ENCODE data around the gene EVC.
"Not testable (repeated sequence)": the region's sequence is repeated elsewhere in the genome, so short reads cannot be mapped to it uniquely, and the experiment has no call there.

Gene EVC

DNA sequence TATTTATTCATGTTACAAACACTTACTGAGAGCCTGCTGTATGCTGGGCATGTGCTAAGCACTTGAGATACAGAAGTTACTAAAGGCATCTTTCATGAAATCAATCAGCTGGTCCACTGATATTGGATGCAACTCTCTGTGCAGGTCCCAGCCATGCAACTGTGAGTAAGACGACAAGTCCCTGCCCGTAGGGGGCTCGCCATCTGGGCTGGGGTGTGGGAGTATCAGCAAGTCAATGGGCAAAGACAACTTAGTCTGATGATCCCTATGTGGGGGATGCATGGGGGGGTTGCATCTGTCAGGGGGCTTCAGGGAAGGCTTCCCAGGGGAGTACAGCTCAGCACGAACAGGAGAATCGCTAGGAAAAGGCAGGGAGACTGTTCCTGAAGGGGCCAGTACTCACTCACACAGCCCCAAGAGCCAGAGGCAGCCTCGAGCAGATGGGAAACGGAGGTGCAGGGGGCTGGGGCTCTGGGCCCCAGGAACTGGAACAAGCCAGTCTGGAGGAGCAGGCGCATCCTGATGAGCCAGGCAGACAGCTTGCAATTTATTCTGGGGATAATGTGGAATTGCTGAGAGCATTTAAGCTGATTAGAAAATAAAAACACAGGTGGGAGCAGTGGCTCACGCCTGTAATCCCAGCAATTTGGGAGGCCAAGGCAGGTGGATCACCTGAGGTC is 141.7 kb downstream of the EVC start:
- H3K27ac ChIP-seq: no peak overlapping the region
- DNase-seq (ENCODE audit: low spot score): no peak
- TF ChIP-seq CTCF (IDR thresholded peaks at IDR 0.05): no peak
- no peak overlapping the region for H3K4me3 ChIP-seq

DNA sequence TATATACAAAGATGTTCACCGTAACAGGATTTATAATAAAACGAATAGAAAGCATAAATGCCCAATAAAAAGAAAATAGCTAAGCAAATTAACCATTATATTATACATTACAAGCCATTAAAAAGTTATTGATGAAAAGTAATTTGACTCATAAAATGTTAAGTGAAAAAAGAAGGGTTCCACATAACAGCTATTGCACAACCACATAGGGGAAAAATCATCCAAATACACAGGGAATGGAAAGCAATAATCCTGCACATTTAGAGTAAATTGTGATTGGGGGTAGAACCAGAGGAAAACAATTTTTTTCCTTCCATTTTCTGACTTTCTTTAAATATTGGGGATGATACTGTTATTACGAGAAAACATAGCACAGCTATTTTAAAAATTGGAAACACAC is 143.9 kb downstream of the EVC start:
- Histone ChIP-seq H3K27ac (no peak overlapping the region), H3K4me3 (no peak overlapping the region)
- DNase-seq (ENCODE audit: low spot score): no peak
- TF ChIP-seq CTCF (IDR thresholded peaks at IDR 0.05): no peak

DNA sequence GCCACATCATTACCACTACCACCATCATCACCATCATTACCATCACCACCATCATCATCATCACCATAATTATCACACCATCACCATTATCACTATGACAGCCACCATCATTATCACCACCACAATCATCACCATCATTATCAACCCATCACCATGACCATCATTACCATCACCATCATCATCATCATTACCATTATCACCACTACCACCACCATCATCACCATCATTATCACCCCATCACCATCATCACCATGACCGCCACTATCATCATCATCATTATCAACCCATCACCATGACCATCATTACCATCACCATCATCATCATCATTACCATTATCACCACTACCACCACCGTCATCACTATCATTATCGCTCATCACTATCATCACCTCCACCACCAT is 145.4 kb downstream of the EVC start:
- H3K4me3 ChIP-seq; H3K27ac ChIP-seq; DNase-seq (ENCODE audit: low spot score): not testable (repeated sequence)

- DNase-seq (ENCODE audit: low spot score): no peak
- no peak overlapping the region for H3K4me3 ChIP-seq
- TF ChIP-seq CTCF (IDR thresholded peaks at IDR 0.05): no peak
Observed at GRCh38 chr4:5857199-5857598, 146.2 kb downstream of the EVC start.

GRCh38 chr4:5858020-5858769 is 147.2 kb downstream of the EVC start:
- no peak for TF ChIP-seq CTCF (IDR thresholded peaks at IDR 0.05)
- no peak for DNase-seq (ENCODE audit: low spot score)

More at GRCh38 chr4:5857199-5857598, 146.2 kb downstream of the EVC start:
- H3K27ac ChIP-seq: no peak overlapping the region

DNA sequence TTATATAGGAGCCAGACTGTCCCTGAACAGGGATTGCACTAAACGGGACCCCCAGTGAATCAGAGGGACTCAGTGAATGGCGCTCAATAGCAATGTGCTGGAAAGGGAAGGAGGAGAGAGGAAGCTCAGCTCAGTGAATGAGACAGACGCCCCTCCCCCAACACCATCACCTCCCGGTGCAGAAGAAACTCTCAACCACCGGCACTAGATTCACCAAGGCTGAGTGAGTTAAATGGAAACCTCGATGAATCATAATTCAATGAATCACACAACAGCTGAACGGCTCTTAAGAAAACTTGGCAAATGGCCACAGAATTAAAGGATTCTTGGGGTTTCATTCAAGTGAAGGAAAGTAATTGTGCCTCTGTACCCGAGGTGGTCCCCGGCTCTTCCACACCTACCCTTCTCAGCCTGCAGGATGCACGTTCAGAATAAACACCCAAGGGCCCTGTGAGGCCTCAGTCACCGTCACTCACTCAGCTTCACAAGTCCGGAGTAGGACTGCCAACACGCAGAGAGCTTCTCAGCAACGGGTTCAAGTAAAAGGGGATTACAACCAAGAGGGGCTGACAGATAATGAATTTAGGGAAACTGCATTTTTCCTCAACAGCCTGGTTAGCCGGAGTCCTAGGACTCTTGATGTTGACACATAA is 152.6 kb downstream of the EVC start:
- Histone ChIP-seq H3K27ac (no peak overlapping the region), H3K4me3 (no peak overlapping the region)
- no peak for DNase-seq (ENCODE audit: low spot score)
- no peak for TF ChIP-seq CTCF (IDR thresholded peaks at IDR 0.05)

More at GRCh38 chr4:5858020-5858769, 147.2 kb downstream of the EVC start:
- H3K27ac ChIP-seq: no peak overlapping the region
- no peak overlapping the region for H3K4me3 ChIP-seq

Data from coronary artery (tissue), 2 donors.